ENCODE measurements around the gene ASB18.

Gene ASB18

DNA sequence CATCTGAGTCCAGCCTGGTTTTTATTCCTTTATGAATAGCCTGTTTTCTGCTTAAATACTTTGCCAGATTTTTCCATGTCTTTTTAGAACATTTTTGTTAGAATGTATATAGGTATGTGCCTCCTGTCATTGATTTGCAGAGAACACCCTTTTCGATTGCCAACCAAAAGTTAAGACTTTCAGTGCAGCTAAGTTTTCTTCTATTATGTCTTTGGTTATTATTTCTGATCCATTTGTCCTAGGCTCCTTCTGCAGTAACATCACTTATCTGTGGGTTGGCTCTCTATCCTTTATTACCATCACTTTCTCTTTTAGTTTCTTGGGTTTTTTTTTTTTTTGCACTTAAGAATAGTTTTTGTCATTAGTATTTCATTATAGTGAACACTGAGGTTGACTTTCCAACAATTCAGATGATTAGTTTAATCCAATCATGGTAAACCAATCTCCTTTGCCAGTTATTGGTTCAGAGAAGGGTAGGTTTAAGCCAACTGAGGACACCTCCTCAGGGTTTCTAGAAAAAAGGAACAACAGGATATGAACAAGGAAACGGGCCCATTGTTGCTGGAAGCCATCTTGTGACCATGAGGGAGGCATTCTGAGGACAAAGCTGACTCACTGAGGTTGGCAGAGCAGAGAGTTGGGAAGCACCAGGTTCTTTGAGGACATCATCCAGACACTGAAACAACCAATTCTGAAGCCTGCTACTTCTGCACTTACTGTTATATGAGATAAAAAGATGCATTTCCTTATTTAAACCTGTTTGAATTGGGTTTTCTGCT lies 58.1 kb downstream of the ASB18 start:
- DNase-seq (ENCODE audit: low spot score) = no peak

DNA sequence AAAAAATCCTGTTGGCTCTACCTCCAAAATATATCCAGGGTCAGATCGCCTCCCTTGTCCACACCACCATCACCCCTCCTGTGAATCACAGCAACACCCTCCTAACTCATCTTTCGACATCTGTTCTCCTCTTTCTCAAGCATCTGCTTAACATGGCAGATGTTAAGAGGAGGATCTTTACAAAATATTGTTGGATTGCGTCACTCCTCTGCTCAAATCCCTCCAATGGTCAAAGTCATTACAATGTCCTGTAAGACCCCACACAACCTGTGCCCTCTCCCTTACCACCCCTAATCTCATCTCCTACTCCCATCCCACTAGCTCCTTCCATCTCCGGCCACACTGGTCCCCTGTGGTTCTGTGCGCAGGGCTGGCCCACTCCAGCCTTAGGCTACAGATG lies 59.3 kb downstream of the ASB18 start:
- no peak for DNase-seq (ENCODE audit: low spot score)

DNA sequence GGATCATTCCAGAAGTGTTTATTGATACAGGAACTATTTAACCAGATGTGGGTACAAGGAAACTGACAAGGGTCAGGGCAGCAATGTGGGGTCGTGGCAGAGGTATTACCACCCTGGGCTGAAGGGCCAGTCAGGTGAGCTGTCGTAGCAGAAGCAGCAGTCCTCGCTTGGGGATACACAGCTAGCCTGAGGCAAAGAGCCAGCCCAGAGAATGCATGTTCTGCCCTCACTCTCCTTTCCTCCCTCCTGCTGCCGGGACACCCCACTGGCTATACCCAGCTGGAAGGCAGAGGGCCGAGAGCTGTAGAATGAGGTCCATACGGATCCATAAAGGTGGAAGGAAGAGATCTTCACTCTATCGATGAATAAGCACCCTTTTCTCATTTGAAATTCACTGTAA lies 63.8 kb downstream of the ASB18 start:
- no peak for DNase-seq (ENCODE audit: low spot score)

DNA sequence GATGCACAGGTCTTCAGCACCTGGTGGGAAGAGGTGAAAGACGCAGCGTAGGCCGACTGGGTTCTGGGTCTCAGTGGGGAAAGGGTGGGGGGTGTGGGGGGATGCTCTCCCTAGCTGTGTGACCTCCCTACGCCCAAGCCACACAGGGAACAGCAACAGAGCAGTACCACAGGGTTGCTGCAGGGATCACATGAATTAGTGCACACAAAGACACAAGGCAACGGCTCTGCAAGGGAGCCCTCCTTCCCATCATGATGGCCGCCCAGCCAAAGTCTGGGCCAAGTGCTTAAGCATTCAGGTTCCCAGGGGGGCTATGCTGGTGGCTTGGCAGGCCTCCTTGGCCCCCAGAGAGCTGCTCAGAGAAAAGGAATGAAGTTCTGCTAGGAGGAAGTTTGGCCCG lies 67.8 kb downstream of the ASB18 start:
- DNase-seq (ENCODE audit: low spot score) = no peak

DNA sequence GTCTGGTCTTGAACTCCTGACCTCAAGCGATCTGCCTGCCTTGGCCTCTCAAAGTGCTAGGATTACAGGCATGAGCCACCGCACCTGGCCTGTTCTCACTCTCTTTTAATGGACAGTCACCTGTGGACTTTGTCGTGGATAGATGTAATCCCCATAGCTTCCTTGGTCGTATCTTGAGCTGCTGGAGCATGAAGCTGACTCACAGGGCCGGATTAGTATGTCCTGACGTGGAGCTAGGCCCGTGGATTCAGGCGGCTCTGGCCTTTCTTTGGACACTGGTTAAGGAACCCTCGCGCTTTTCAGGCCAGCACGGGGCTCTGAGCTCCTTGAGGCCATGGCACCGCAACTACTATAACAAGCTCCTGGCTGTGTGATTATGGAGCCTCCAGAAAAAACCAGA lies 68.5 kb downstream of the ASB18 start:
- no peak for DNase-seq (ENCODE audit: low spot score)

DNA sequence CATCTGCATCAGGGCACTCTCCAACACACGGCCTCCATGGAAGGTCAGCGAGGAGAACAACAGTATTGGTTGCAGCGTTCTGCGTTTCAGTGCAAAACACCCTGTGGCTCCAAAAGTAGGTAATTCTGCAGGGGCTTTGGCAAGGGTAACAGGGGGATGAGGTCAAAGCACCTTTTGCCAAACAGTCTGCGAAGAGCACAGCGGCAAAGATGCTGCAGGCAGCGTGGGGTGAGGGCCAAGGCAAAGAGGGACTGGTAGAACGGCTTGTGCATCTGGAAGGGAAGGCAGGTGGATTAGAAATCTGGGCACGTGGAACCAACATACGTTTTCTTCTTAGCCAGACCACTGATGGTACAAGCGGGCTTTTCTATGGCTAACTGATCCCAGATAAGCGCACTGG lies 69.4 kb downstream of the ASB18 start:
- no peak for DNase-seq (ENCODE audit: low spot score)

DNA sequence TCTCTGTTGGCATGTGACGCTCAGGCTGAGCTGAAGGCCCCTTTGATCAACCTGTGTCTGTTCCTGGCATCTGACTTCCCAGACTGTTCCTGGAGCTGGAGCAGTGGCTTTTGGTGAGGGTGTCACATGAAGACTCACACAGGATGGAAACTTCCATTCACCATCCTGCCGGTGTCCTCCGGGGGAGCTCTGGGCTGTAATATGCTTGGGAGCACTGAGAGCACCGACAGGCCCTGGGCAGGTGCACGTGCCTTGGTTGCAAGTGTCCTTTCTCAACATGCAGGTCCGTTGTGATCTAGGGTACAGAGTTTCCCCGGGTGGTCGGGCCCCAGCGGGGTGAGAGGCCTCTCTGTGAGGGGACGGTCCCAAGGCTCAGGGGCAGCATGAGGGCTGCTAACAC lies 71.2 kb downstream of the ASB18 start:
- no peak for DNase-seq (ENCODE audit: low spot score)

DNA sequence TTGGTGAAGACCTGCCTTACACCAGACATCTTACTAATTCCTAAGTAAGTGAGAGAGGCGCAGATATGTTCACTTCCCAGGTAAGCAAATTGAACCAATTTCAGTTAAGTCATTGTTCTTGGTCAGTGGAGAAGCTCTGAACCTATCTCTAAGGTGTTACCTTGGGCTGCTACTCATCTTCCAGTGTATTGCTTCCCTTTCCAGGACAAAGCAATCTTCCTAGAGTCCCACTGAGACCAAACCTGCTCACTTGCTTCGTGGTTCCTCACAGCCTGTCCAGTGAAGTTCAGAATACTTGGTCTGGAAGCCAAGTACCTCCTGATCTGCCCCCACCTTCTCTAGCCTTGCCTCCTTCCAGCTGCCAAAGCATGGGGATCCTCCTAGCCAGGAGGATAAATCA lies 73.5 kb downstream of the ASB18 start:
- DNase-seq (ENCODE audit: low spot score) = no peak

DNA sequence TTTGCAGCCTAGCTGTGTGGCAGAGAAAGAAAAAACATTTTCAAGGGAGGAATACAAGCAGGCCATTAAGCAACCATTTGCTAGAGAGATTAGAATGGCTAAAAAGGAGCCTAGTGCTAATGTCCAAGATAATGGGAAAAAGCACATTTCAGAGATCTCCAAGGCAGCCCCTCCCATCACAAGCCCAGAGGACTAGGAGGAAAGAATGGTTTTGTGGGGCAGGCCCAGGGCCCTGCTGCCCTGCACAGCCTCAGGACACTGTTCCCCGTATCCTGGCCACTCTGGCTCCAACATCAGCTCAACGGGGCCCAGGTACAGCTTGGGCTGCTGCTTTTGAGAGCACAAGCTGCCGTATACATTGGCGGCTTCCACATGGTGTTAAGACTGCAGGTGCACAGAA lies 79.5 kb downstream of the ASB18 start:
- no peak for DNase-seq (ENCODE audit: low spot score)

DNA sequence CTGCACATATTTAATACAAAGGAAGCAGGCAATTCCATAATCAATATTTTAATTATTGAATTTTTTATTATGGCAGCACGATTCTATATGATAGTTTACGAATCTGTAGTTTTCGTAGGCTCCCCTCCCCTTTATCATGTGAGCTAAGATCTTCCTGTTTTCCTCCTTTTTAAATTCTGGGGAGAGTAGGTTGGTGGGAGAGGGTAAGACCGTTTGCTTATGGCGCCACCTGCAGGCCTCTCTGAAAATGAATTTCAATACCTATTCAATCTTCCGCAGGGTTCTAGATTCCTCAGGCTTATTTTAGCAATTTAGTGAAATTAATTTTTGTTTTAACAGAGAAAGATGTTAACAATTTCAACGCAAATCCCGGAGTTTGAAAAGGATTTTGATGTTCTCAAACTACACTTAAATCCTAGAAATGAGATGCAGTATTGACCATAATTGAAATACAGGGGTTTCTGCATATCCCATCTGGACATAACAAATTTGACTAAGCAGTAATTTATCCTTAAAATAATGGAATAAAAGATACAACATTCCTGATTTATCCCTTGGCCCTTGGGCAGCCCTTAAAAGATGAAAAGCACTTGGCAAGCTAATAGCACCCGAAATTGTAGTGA lies 83.3 kb downstream of the ASB18 start:
- DNase-seq (ENCODE audit: low spot score) = peak; percentile 67

DNA sequence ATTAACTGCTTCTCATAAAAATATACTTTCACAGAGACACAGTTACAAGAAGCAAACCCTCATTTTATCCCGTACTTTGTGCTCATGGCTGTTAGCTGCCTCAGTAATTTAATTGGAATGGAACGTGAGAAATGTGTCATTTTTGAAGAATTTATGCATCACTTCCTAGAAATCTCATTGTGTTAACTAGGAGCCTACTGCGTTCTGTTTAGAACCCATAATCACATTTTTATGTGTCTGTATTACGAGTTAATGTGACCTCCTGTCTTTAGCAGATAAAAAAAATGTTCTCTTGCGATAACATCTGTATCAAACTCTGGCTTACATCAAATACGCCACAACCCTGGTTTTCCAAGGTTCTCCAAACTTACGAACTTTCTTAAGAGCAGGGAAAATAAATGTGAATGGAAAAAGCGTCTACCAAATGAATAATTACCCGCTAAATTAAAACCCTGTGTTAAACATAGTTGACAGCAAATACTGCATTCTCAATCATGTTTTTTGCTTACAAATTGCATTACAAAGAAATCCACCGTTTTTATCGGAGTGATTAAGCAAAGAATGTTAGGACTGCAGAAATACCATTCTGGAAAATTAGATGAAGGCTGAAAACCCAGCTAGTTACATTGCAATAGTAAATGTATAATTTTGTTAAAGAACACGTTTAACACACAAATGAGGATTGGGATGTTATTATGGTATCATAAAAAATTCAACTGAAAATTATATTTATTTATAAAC lies 84.0 kb downstream of the ASB18 start:
- DNase-seq (ENCODE audit: low spot score) = no peak

DNA sequence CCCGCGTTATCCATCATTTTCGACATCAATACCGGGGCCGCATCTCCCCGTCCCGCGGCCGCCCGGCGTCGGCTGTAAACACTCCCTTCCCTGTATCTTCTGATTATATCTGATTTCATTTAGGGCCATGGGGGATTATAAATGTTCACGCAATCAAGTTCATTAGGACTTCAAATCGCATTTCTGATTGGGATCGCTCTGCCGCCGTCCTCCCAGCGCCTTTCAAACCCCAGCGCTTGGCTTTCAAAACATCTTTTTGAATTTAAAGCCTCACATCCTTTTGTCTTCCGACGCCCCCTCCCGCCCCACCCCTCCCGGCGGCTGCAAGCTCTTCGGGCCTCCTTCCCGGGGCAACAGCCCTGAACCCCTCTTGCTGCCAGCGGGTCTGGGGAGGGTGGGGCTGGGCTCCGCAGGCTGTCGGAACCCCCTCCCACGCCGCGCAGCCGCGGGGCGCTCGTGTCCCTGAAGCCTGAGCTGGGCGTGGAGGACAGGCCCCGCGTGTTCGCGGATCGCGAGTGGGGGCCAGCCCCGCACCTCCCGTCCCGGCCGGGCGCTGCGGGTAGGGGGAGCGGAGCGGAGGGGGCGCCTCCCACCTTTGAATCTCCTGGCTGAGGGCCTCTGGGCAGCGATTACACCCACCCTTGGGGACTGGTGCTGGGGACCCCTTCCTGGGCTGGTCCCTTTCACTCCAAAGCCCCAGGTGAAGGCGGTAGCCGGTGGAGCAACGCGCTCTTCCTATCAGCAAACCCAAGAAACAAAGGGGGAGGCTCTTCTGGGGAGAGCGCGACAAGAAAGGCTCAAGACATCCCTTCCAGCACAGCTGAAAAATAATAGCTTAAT lies 84.8 kb downstream of the ASB18 start:
- no peak for DNase-seq (ENCODE audit: low spot score)

DNA sequence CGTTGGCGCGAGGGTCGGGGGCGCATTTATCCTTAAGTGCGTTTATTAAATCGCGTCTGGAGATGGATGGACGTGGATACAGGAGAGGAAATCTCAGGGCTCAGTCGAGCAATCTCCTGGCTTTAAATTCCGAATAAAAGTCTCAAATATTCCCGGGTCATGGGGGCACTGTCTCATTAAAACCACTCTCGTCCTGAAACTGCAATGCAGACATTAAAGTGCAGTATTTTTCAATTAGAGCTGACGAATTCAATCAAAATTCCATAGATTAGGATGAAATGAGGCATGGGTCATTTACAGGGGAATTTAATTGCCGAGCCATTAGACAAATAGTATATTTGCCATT lies 85.3 kb downstream of the ASB18 start:
- DNase-seq (ENCODE audit: low spot score) = no peak

DNA sequence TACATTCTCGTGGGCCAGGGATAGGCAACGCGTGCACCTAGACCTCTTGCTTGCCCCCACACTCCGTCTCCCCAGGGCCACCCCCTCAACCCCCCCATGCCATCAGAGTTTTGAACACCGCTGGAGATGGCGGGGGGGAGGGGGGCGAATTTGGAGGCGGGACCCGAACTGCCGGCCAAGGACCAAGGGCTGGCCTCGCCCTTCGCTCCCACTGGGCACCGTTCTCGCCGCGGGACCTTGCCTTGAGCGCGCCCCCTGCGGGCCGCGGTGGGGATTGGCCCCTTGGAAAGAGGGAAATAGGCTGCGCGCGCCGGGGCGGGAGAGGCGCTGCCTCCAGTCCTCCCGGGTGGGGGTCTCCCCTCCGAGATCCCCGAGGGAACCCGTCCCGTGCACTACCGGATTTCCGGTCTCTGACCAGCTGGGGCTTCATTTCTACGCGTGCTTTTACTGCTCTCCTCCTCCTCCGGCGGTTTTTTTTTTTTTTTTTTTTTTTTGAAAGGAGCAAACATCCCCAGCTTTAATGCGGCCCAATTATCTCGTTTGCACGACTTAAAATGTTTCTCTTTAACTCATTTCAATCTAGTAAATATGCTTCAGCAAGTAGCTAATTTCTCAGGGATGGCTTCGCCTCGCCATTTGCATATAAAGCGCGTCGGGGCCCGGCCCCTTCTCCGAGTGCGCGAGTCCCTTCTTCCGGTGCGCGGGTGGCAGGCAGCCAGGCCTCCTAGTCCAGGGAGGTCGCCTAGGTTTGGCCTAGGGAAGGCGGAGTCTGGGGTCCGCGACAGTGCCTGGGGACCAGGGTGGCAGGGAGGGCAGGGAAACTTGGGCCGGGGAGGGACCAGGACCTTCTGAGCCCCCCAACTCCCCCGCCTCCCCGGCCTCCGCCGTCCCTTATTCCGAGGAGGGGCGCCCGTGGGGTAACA lies 86.0 kb downstream of the ASB18 start:
- DNase-seq (ENCODE audit: low spot score) = peak; percentile 78

DNA sequence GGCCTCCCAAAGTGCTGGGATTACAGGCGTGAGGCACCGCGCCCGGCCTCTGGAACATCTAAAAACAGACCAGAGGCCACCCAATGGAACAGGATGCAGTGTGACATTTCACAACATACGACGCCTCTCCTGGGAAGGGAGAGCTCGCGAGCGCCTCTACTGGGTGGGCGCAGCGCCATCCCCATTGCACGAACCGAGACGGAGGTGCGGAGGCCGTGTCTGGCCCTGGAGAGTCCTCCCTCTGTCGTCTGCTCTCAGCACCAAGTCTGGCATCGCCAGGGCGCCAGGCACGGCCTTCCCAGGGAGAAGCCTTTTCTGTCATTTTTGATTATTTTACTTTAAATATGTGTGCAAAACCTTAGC lies 86.6 kb downstream of the ASB18 start:
- peak; percentile 56 for DNase-seq (ENCODE audit: low spot score)

DNA sequence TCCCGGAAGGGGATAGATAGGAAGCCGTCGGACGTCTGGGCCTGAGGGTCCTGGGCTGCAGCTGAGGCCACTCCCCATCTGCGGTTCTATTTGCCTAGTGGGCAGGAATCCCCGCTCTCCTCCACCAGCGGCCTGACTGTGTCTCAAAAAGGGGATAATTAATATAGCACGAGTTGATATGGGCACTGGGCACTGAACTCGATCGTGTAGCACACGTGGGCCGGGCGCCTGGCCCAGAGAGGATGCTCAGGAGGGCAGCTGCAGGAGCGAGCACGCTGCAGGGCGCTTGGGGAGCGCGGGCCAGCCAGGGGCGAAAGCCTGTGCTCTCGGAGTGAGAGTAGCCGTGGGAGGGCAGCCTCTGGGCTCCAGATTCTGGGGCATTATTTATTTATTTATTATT lies 87.3 kb downstream of the ASB18 start:
- DNase-seq (ENCODE audit: low spot score) = no peak

DNA sequence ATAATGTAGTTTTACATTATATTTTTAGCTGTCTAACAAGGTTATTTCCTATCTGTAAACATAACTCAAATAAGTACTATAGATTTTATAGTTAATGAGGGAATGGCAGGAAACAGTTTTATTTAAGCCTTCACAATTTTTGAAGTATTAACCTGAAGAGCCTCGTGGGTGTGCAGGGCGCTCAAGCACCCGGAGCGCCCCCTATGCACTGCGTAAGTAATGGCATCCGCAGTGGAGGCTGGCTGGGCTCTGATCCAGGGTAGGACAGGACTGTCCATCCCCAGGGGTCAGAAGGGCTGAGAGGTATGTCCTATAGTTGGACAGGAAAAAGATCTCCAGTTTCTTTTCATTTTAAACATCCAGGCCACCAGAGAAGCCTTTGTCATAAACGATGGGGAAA lies 87.8 kb downstream of the ASB18 start:
- no peak for DNase-seq (ENCODE audit: low spot score)

DNA sequence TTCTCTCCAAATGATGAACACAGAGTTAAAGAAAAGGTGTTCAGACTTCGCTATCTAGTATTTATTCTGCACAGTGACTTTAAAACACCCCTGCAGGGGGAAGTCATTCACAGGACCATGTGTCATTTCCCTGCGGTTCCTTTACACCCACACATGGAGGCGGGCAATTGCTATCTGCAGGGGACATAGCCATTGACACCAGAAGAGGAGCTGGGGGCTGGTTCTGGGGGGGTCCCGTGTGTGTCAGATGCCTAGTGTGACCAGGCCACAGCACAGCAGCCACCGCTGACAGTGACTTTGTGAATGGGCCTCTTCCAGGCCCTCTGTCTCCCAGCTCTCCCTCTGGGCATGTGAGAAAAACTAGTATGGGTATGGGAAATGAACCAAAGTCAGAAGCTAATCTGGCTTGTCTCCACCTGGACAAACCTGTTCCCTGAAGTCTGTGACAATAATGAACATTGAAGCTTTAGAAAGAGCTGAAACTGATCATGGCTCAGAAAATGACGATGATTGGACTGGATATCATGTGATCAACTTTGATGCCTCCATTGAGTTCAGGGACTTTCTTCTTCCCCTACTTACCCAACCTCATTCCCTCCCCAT lies 88.6 kb downstream of the ASB18 start:
- no peak for DNase-seq (ENCODE audit: low spot score)

DNA sequence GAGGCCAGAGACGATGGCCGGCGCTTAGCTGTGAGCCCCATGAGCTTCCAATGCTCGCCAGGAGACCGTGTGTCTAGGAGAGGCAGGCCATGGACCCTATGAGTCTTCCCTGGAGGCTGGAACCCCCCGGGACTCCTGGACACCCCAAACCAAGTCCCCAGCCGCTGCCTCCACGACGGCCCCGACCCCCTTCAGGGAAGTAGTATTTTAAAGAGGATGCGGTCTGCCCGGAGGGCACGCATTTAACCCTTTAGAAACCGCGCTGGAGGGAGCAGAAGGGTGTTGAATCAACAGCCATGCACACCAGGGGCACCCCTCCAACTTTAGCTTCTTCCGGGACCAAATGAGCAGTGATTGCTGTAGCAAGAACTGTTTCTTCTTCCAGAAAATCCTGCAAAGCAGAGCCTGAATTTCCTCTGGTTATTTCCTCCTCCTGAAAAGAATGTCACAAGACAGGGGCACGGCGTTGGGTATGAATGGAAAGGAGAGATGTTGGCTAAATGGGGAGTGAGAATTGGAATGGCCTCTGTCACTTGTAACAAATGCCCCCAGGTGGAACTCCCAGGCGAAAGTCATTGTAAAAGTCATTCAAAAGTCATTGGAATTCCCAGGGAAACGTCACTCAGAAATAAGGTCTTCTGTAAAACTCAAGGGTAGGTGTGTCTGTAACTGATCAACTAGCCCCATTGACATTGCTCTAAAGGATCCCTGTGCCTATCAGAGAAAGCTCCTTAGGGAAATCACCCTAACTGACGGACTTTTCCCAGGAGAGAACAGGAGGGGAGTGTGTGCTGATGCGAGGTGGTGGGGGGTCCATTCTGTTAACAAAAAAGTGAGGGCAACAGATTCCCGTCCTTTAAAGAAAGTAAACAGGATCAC lies 90.2 kb downstream of the ASB18 start:
- DNase-seq (ENCODE audit: low spot score) = no peak
